Activated naive CD4-positive, alpha-beta T cell treated with anti-CD3 and anti-CD28 coated beads, Interleukin-2, amount 50 U/mL, for 16 hours (primary cell): Measurements from ENCODE around the gene EPN2.

ENCODE experiments used
- DNase-seq: peaks from one replicate; pipeline ENCODE4 v3.0.0-alpha.2; 2020

Gene EPN2

GRCh38 chr17:19313066-19313745 lies 76.0 kb downstream of the EPN2 start:
- DNase-seq: no peak

- DNase-seq: no peak
Observed at GRCh38 chr17:19313746-19314651, 76.8 kb downstream of the EPN2 start.

GRCh38 chr17:19315104-19315503 lies 77.9 kb downstream of the EPN2 start:
- no peak for DNase-seq

GRCh38 chr17:19316761-19317358 lies 79.7 kb downstream of the EPN2 start:
- no peak for DNase-seq

GRCh38 chr17:19317359-19318095 lies 80.4 kb downstream of the EPN2 start:
- DNase-seq: no peak

GRCh38 chr17:19318611-19319010 lies 81.4 kb downstream of the EPN2 start:
- DNase-seq: no peak

- DNase-seq: no peak
Observed at GRCh38 chr17:19319771-19320505, 82.8 kb downstream of the EPN2 start.

GRCh38 chr17:19320876-19321275 lies 83.7 kb downstream of the EPN2 start:
- DNase-seq: no peak

GRCh38 chr17:19321481-19322128 lies 84.4 kb downstream of the EPN2 start:
- DNase-seq: no peak

GRCh38 chr17:19322129-19322505 lies 85.0 kb downstream of the EPN2 start:
- DNase-seq: no peak

GRCh38 chr17:19322861-19323260 lies 85.7 kb downstream of the EPN2 start:
- no peak for DNase-seq

GRCh38 chr17:19325542-19325941 lies 88.4 kb downstream of the EPN2 start:
- no peak for DNase-seq

GRCh38 chr17:19327031-19327783 lies 90.0 kb downstream of the EPN2 start:
- DNase-seq: no peak

GRCh38 chr17:19328441-19329061 lies 91.4 kb downstream of the EPN2 start:
- DNase-seq: no peak

- no peak for DNase-seq
Observed at GRCh38 chr17:19329136-19329535, 92.0 kb downstream of the EPN2 start.

GRCh38 chr17:19329839-19330238 lies 92.7 kb downstream of the EPN2 start:
- no peak for DNase-seq

- DNase-seq: no peak
Observed at GRCh38 chr17:19330271-19330670, 93.1 kb downstream of the EPN2 start.

- no peak for DNase-seq
Observed at GRCh38 chr17:19331134-19331533, 94.0 kb downstream of the EPN2 start.

GRCh38 chr17:19331543-19332245 lies 94.5 kb downstream of the EPN2 start:
- no peak for DNase-seq
